Activated naive CD4-positive, alpha-beta T cell treated with anti-CD3 and anti-CD28 coated beads for 36 hours (primary cell): ENCODE results near the gene BRINP3. TPM values are rescaled to one million over a fixed set of nuclear protein-coding genes. Genes with fewer than 3 reads are reported as not detected.

Experiments
- CTCF ChIA-PET: fragments of 350-600 bp; sonication (Branson Sonifier 250); formaldehyde crosslinking; loops from one replicate; lab custom pipeline; 2021; ENCODE audit warnings: antibody characterized with exemption; lab: Charles Lee
- DNase-seq: peaks from one replicate; pipeline ENCODE4 v3.0.0-alpha.2; 2020
- H3K27ac Mint-ChIP-seq: one replicate; pipeline ENCODE4 v1.8.0; 2021; ENCODE audit warnings: mild to moderate bottlenecking, mixed read lengths
- H3K27me3 Mint-ChIP-seq: one replicate; pipeline ENCODE4 v1.8.0; 2021; ENCODE audit warnings: low read depth, mixed read lengths
- H3K36me3 Mint-ChIP-seq: one replicate; pipeline ENCODE4 v1.8.0; 2021; ENCODE audit warnings: low read depth, mixed read lengths
- H3K4me1 Mint-ChIP-seq: one replicate; pipeline ENCODE4 v1.8.0; 2021; ENCODE audit warnings: low read depth, mixed read lengths
- H3K4me3 Mint-ChIP-seq: one replicate; pipeline ENCODE4 v1.8.0; 2021; ENCODE audit warnings: mild to moderate bottlenecking, moderate library complexity, mixed read lengths
- H3K9me3 Mint-ChIP-seq: one replicate; pipeline ENCODE4 v1.8.0; 2021; ENCODE audit warnings: mixed read lengths
- intact Hi-C: fragments of 100-400 bp; cut with micrococcal nuclease; formaldehyde crosslinking; loops from one replicate; pipeline ENCODE4 v1.15.1; 2023
- total RNA-seq, 2 experiments: library from RNA; stranded (reverse); gene quantifications; one replicate each; pipeline ENCODE4 v1.2.3, GENCODE V29; 2021

Gene BRINP3
- total RNA-seq, 2 experiments from 2014 or later, result not detected

DNA sequence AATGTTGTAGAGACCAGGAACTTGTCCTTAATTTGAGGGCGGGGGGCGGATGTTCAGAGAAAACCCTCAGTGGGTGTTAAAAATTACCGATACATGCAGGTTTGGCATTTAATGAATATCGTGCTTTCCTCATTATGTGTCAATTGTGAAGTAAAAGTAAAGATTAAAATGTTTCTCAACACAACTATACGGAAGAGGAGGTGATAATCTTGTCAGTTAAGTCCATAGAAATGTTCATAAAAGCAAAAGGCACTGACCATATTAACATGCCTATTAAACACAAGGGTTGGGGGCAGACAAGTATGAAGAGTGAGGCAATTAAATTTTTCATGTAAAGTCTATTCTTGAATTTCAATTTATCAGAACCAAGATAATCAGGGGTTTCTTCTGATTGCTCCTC, 1.3 kb downstream of the BRINP3 start:
- intact Hi-C loops, result no loop called here
- peaks cover 13% of the 10 kb centered on the region for H3K4me1 Mint-ChIP-seq
- no peak overlapping the region for H3K4me3 Mint-ChIP-seq
- no peak for DNase-seq
- peaks cover 44% of the 10 kb centered on the region for H3K27me3 Mint-ChIP-seq
- no peaks in the 10 kb centered on the region for H3K36me3 Mint-ChIP-seq
- no peaks in the 10 kb centered on the region for H3K9me3 Mint-ChIP-seq
- CTCF ChIA-PET, result no interaction called here
- no peak overlapping the region for H3K27ac Mint-ChIP-seq

GRCh38 chr1:190475421-190476141, 2.1 kb downstream of the BRINP3 start:
- H3K4me1 Mint-ChIP-seq, result peaks cover 13% of the 10 kb centered on the region
- H3K4me3 Mint-ChIP-seq, result no peak overlapping the region
- CTCF ChIA-PET, result interaction anchor here (1.0 kb wide), 1 partner anchor 11 kb away, joined by 5 read pairs; no protein-coding TSS in a partner anchor

DNA sequence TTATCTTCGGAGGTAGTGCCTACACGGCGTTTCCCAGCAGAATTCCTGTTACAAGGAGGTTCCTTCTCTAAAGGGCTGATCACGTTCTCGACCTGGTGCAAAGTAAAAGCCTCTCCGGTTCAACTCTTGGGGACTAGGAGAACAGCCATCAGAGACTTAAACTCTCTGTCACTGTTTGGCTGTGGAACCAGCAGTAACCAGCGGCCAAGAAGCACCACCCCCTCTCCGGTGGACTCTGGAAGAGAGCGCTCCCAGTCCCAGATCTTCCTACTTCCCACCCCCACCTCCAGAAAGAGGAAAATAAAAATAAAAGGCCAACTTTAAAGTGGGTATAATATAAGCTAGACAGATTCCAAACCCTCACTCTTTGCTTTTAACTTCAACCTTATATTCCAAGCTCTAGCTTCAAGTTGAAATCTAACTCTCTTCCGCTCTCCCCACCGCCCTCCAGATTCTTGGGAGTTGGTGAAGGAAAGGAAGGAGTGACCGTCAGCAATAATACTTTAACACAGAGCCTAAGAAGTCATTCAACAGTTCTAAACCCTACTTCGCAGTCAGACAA, 2.9 kb downstream of the BRINP3 start:
- DNase-seq, result no peak
- CTCF ChIA-PET, result interaction anchor here (1.0 kb wide), 1 partner anchor 10 kb away, joined by 5 read pairs; no protein-coding TSS in a partner anchor
- Mint-ChIP-seq H3K4me3 (no peak overlapping the region), H3K9me3 (no peaks in the 10 kb centered on the region), H3K27ac (no peak overlapping the region), H3K27me3 (peaks cover 44% of the 10 kb centered on the region), H3K36me3 (no peaks in the 10 kb centered on the region), H3K4me1 (peaks cover 13% of the 10 kb centered on the region)
- intact Hi-C loops, result no loop called here

More at GRCh38 chr1:190475421-190476141, 2.1 kb downstream of the BRINP3 start:
- intact Hi-C loops, result no loop called here
- H3K27me3 Mint-ChIP-seq, result peaks cover 44% of the 10 kb centered on the region
- H3K27ac Mint-ChIP-seq, result no peak overlapping the region
- no peak for DNase-seq
- no peaks in the 10 kb centered on the region for H3K36me3 Mint-ChIP-seq
- H3K9me3 Mint-ChIP-seq, result no peaks in the 10 kb centered on the region

- Mint-ChIP-seq H3K9me3 (no peaks in the 10 kb centered on the region), H3K27ac (no peak overlapping the region), H3K4me3 (no peak overlapping the region), H3K27me3 (peaks cover 43% of the 10 kb centered on the region), H3K36me3 (no peaks in the 10 kb centered on the region), H3K4me1 (peaks cover 13% of the 10 kb centered on the region)
- no peak for DNase-seq
- CTCF ChIA-PET, result no interaction called here
- intact Hi-C loops, result no loop called here
These were observed 3.7 kb downstream of the BRINP3 start for GRCh38 chr1:190474010-190474409.

- intact Hi-C loops, result no loop called here
- Mint-ChIP-seq H3K36me3 (no peaks in the 10 kb centered on the region), H3K4me3 (no peak overlapping the region), H3K9me3 (no peaks in the 10 kb centered on the region), H3K4me1 (peaks cover under 1% of the 10 kb centered on the region), H3K27ac (no peak overlapping the region), H3K27me3 (peaks cover 28% of the 10 kb centered on the region)
- CTCF ChIA-PET, result no interaction called here
- DNase-seq, result no peak
These were observed 5.2 kb downstream of the BRINP3 start for GRCh38 chr1:190472494-190472893.

DNA sequence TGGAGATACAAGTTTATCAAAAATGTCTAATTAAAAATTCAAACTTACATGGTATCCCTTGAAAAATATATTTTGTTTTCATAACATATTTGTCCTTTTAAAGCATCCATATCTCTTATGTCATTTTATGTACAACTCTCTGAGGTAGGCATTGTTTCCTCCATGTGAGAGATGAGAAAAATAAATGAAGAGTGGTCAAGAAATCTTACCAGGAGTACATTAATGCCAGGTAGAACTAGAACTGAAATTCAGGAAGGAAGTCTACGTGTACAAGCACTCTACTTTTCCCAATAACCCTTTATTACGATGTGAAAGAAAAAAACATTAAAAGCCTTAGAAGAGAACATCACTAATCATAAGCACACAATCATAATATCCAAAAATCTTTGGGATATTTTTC, 5.6 kb downstream of the BRINP3 start:
- Mint-ChIP-seq H3K36me3 (no peaks in the 10 kb centered on the region), H3K9me3 (no peaks in the 10 kb centered on the region), H3K27me3 (peaks cover 24% of the 10 kb centered on the region), H3K27ac (no peak overlapping the region), H3K4me3 (no peak overlapping the region), H3K4me1 (no peaks in the 10 kb centered on the region)
- intact Hi-C loops, result no loop called here
- CTCF ChIA-PET, result no interaction called here
- no peak for DNase-seq

- Mint-ChIP-seq H3K27me3 (no peaks in the 10 kb centered on the region), H3K27ac (no peak overlapping the region), H3K9me3 (no peaks in the 10 kb centered on the region), H3K4me1 (no peaks in the 10 kb centered on the region), H3K4me3 (no peak overlapping the region), H3K36me3 (no peaks in the 10 kb centered on the region)
- CTCF ChIA-PET, result interaction anchor here (0.9 kb wide), 1 partner anchor 10 kb away, joined by 5 read pairs; no protein-coding TSS in a partner anchor
- DNase-seq, result no peak
- intact Hi-C loops, result no loop called here
These were observed 13.0 kb downstream of the BRINP3 start for GRCh38 chr1:190464690-190465089.

- Mint-ChIP-seq H3K27me3 (no peaks in the 10 kb centered on the region), H3K4me3 (no peak overlapping the region), H3K27ac (no peak overlapping the region), H3K4me1 (no peaks in the 10 kb centered on the region), H3K36me3 (no peaks in the 10 kb centered on the region), H3K9me3 (no peaks in the 10 kb centered on the region)
- intact Hi-C loops, result no loop called here
- no peak for DNase-seq
- CTCF ChIA-PET, result no interaction called here
These were observed 21.5 kb downstream of the BRINP3 start for GRCh38 chr1:190456129-190456528.

DNA sequence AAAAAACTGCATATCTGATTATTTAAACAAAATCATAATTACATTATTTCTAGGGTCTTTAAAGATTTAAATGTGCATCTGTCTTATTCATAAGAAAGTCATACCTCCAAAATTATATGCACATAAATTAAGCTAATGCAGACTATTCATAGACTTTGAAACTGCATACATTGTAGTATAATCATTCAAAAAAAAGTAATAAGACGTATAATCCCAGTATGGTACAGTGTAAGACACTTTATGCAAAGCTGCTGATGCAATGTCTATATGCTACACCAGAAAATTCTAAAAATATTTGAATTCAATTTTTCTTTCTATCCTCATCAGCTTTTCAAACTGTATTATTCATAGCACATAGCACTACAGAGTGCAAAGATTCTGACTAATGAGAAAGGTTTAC, 22.0 kb downstream of the BRINP3 start:
- DNase-seq, result no peak
- Mint-ChIP-seq H3K9me3 (no peaks in the 10 kb centered on the region), H3K36me3 (no peaks in the 10 kb centered on the region), H3K4me1 (no peaks in the 10 kb centered on the region), H3K27ac (no peak overlapping the region), H3K4me3 (no peak overlapping the region), H3K27me3 (no peaks in the 10 kb centered on the region)
- intact Hi-C loops, result no loop called here
- CTCF ChIA-PET, result no interaction called here

- CTCF ChIA-PET, result no interaction called here
- DNase-seq, result no peak
- H3K4me1 Mint-ChIP-seq, result no peaks in the 10 kb centered on the region
- no peak overlapping the region for H3K27ac Mint-ChIP-seq
- no peaks in the 10 kb centered on the region for H3K9me3 Mint-ChIP-seq
- H3K4me3 Mint-ChIP-seq, result no peak overlapping the region
- H3K36me3 Mint-ChIP-seq, result no peaks in the 10 kb centered on the region
- no peaks in the 10 kb centered on the region for H3K27me3 Mint-ChIP-seq
- intact Hi-C loops, result no loop called here
These were observed 24.1 kb downstream of the BRINP3 start for GRCh38 chr1:190453550-190453949.

DNA sequence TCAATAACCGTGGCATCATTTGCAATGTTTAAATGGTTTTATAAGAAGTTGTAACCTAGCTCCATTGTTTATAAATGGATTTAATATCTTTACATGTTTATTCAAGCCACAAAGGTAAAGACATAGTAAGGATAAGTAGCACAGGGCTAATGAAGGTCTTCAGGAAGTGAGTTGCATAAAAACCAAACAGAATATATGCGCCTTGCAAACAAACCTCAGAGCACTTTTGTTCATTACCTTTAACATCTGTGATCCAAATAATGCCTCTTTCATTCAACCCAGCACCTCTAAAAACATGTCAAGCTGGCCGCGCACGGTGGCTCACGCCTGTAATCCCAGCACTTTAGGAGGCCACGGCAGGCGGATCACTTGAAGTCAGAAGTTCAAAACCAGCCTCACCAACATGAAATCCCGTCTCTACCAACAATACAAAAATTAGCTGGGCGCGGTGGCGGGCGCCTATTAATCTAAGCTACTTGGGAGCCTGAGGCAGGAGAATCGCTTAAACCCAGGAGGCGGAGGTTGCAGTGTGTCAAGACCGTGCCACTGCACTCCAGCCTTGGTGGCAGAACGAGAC, 25.3 kb downstream of the BRINP3 start:
- H3K4me3 Mint-ChIP-seq, result no peak overlapping the region

DNA sequence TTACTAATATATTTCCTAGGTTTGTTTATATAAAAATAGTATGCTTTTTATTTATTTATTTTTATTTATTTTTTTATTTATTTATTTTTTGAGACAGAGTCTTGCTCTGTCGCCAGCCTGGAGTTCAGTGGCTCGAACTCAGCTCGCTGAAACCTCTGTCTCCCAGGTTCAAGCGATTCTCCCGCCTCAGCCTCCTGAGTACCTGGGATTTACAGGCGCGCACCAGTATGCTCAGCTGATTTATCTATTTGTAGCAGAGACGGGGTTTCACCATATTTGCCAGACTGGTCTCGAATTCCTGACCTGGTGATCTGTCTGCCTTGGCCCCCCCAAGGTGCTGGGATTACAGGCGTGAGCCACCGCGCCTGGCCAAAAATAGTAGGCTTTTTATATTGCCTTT, 33.2 kb downstream of the BRINP3 start:
- intact Hi-C loops, result no loop called here
- Mint-ChIP-seq H3K4me1 (no peaks in the 10 kb centered on the region), H3K9me3 (no peaks in the 10 kb centered on the region), H3K4me3 (no peak overlapping the region), H3K27me3 (no peaks in the 10 kb centered on the region), H3K36me3 (no peaks in the 10 kb centered on the region), H3K27ac (no peak overlapping the region)
- no peak for DNase-seq
- CTCF ChIA-PET, result no interaction called here

More for the DNA sequence above, 25.3 kb downstream of the BRINP3 start:
- H3K27me3 Mint-ChIP-seq, result no peaks in the 10 kb centered on the region
- intact Hi-C loops, result no loop called here
- CTCF ChIA-PET, result no interaction called here
- no peaks in the 10 kb centered on the region for H3K9me3 Mint-ChIP-seq
- H3K36me3 Mint-ChIP-seq, result no peaks in the 10 kb centered on the region
- DNase-seq, result no peak
- no peaks in the 10 kb centered on the region for H3K4me1 Mint-ChIP-seq
- no peak overlapping the region for H3K27ac Mint-ChIP-seq

DNA sequence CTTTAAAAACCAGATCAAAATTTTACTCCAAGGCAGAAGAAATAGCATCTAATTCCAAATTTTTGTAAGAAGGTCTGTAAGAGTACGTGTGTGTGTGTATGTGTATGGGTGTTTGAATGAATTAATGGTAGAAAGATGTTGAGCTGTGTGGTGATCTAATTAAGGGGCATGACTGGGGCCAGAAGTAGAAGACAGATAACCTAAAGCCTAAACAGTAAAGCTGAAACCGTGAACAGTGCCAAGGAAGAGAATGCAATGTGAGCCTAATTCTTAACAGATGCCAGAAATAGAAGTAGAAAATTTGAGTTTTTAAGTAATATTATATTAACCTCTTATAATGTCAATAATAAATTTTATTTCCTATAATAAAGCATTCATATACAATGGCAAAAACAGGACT, 38.2 kb downstream of the BRINP3 start:
- Mint-ChIP-seq H3K4me1 (no peaks in the 10 kb centered on the region), H3K36me3 (no peaks in the 10 kb centered on the region), H3K9me3 (peaks cover 5% of the 10 kb centered on the region), H3K27ac (no peak overlapping the region), H3K27me3 (no peaks in the 10 kb centered on the region), H3K4me3 (no peak overlapping the region)
- CTCF ChIA-PET, result no interaction called here
- DNase-seq, result no peak
- intact Hi-C loops, result loop anchor here (5.0 kb wide), 1 partner anchor 1012 kb away; no protein-coding TSS in a partner anchor
